MV-4-11 (cell line): ENCODE data around the gene SP7.
"Not testable (repeated sequence)": the region's sequence is repeated elsewhere in the genome, so short reads cannot be mapped to it uniquely, and the experiment has no call there.

Source experiments
- DNase-seq: peaks from one replicate; lab custom pipeline; 2025; lab: John Stamatoyannopoulos, UW

SP7 gene

DNA sequence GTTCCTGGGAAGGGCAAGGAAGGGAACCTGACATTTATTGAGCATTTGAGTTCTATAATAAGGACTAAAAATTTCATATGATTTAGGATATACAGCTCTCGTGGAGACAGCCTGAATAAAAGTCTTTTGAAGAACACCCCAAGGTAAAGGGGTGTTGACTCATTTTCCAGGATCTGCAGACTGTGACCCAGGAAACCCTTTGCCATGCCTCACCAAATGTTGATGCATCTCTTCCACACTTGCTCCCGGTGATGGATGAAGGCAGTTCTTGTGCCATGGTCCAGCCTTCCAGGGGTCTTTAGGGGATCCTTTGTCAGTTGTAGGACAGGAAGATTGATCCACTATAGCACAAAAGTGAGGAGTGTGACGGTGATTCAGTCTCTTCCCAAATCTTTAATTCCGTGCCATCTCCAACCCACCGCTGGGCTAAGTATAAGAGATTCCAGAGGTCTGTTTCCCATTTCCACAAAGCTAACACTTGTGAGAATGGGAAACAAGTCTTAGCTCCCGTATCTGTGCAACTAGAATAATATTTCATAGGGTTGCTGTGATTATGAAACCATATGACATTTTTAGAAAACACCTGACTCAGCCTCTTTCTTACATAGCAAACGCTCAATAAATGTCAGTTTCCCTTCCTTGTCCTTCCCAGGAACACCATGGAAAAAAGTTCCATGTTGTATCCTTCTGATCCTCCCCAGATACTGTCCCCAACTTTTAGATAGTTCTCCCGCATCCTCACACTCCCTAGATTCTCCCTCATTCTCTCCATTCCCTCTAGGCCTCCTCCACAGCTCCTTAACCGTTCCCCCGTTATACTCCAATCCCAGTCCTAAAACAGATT is 15.6 kb downstream of the SP7 start:
- DNase-seq, result no peak

DNA sequence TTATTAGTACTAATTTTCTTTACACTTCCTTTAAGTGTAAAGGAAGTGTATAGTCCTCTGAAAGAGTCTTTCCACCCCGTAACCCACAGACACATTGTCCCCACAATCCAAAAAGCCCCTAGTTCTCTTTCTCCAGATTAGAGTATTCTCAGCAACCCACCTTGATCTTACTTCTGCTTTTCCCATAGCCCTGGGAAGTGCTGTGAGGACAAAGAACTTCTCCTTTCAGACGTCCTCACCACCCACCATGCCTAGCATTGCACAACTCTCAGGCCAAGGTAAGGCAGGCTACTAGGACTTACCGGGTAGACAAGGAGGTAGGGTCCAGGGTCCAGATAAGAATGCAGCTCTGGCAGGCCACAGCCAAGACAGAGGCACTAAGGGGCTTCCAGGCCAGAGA is 22.2 kb downstream of the SP7 start:
- DNase-seq, result peak; percentile 33

DNA sequence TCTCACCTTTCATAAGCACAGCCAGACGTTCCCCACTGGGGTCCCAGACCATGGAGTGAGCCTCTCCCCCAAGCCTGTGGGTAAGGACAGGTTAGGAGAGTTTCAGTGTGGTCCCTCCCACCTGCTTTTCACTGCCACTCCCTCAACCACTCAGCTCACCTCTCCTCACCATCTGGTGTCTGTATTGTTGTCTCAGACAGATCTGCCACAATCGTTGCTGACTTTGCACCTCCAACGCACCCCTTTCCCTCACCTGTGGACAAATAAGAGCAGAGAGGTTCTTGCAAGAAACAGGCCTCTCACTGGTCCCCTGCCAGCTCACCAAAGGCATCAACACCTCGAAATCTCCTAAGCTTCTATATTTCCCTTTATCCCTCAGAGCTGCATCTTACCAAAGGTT is 27.9 kb downstream of the SP7 start:
- DNase-seq, result no peak

- DNase-seq, result no peak
These were observed 29.3 kb downstream of the SP7 start for GRCh38 chr12:53306826-53307225.

DNA sequence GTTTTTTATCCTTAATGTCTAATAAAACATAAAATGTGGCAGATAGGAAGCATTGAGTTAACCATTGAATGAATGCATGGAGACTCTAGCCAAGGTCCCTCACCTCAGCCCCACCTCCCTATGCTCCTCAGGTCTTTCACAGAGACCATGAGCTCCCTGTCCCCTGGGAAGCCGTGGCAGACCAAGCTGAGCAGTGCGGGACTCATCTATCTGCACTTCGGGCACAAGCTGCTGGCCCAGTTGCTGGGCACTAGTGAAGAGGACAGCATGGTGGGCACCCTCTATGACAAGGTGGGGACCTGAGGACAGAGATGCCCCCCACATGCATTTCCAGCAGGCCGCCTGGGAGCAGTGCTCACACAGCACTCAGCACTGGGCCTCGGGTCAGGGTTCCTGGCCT is 33.3 kb downstream of the SP7 start:
- DNase-seq, result no peak

GRCh38 chr12:53300187-53300586 is 36.0 kb downstream of the SP7 start:
- no peak for DNase-seq

DNA sequence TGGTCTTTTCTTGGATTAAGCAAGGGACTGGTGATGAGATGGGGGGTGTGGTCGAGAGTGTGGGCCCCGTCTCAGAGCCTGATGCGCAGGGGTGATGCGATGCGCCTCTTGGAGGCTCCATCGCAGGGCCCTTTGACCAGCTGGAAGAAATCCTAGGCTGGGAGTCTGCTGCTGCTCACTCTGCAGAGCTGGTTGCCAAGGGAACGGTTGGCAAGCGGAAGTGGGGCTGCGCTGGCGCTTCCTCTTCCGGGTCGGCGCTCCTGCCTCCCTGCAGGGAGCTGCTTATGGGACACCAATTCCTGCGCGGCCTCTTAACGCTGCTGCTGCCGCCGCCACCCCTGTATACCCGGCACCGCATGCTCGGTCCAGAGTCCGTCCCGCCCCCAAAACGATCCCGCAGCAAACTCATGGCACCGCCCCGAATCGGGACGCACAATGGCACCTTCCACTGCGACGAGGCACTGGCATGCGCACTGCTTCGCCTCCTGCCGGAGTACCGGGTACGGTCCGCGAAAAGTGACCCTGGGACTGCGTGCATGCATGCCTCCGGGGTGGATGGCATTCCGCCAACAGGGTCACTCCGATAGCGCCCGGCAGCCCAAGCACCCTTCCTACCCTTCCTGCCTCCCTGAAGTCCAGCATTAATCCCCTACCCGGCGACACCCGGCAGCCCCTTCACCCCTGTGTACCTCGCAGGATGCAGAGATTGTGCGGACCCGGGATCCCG is 36.5 kb downstream of the SP7 start, which contains the start of gene MYG1:
Gene MYG1, plus strand, starts transcription at position 242 of the 727 bp plus-strand sequence. Its CDS starts 43 bp downstream, at position 285.
- DNase-seq, result peak; percentile 91

DNA sequence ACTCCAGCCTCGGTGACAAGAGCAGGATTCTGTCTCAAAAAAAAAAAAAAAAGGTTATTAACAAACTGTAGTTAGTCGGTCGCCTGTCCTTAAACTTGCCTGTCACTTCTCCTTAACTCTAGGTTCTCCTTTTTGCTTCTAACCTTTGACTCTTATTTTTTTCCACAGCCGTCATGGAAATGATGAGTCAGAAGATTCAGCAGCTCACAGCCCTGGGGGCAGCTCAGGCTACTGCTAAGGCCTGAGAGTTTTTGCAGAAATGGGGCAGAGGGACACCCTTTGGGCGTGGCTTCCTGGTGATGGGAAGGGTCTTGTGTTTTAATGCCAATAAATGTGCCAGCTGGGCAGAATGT is 37.1 kb downstream of the SP7 start:
- peak; percentile 96 for DNase-seq

- DNase-seq, result peak; percentile 72
These were observed 38.0 kb downstream of the SP7 start for GRCh38 chr12:53298164-53298563.

DNA sequence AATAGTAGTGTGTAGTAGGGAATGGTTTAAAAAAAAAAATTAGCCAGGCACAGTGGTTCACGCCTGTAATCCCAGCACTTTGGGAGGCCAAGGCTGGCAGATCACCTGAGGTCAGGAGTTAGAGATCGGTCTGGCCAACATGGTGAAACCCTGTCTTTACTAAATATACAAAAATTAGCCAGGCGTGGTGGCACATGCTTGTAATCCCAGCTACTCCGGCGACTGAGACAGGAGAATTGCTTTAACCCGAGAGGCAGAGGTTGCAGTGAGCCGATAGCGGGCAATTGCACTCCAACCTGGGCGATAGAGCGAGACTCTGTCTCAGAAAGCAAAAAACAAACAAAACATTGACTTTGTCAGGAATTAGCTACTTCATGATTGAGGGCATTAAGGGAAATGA is 39.0 kb downstream of the SP7 start:
- DNase-seq, result not testable (repeated sequence)

- DNase-seq, result no peak
These were observed 40.3 kb downstream of the SP7 start for GRCh38 chr12:53295891-53296219.

GRCh38 chr12:53295070-53295890 is 40.9 kb downstream of the SP7 start, which contains the start of gene PFDN5:
PFDN5 (plus strand) TSS chr12:53295542; CDS start chr12:53295568, 26 bp downstream.
- DNase-seq, result peak; percentile 86

- DNase-seq, result no peak
These were observed 43.7 kb downstream of the SP7 start for GRCh38 chr12:53292426-53292825.

DNA sequence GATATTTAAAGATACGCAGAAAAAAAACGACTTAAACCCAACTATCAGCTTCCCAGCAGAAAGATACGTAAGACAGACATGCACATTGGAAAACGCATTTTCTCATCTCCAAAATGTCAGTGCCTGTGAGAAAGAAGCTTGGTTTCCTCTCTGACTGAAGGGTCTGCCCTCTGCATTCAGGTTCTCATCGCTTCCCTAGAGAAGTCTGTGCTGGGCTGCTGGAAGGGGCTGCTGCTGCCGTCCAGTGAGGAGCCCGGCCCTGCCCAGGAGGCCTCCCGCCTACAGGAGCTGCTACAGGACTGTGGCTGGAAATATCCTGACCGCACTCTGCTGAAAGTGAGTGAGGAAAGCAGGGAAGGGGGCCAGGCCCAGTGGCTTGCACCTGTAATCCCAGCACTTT is 45.5 kb downstream of the SP7 start:
- DNase-seq, result no peak

DNA sequence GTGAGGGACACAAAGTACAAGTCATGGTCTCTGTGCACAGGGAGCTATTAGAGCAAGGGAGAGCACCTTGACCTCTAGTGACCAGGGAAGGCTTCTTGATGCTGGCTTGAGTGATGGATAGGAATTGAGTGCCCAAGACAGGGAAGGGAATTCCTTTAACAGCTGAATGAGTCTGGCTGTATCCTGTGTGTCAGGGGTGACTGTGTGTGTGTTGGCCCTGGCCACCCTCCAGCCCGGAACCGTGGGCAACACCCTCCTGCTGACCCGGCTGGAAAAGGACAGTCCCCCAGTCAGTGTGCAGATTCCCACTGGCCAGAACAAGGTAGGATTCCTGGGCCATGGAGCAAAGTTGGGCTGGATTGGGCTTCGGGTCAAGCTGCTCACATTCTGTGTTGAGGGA is 46.3 kb downstream of the SP7 start:
- DNase-seq, result no peak

GRCh38 chr12:53288322-53288721 is 47.8 kb downstream of the SP7 start:
- no peak for DNase-seq

- peak; percentile 47 for DNase-seq
These were observed 48.4 kb downstream of the SP7 start for GRCh38 chr12:53287741-53288216.

DNA sequence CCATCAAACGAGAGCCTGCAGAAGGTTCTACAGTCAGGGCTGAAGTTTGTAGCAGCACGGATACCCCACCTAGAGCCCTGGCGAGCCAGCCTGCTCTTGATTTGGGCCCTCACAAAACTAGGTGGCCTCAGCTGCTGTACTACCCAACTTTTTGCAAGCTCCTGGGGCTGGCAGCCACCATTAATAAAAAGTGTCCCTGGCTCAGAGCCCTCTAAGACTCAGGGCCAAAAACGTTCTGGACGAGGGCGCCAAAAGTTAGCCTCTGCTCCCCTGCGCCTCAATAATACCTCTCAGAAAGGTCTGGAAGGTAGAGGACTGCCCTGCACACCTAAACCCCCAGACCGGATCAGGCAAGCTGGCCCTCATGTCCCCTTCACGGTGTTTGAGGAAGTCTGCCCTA is 49.7 kb downstream of the SP7 start:
- DNase-seq, result no peak

- DNase-seq, result no peak
These were observed 56.2 kb downstream of the SP7 start for GRCh38 chr12:53279888-53280498.

DNA sequence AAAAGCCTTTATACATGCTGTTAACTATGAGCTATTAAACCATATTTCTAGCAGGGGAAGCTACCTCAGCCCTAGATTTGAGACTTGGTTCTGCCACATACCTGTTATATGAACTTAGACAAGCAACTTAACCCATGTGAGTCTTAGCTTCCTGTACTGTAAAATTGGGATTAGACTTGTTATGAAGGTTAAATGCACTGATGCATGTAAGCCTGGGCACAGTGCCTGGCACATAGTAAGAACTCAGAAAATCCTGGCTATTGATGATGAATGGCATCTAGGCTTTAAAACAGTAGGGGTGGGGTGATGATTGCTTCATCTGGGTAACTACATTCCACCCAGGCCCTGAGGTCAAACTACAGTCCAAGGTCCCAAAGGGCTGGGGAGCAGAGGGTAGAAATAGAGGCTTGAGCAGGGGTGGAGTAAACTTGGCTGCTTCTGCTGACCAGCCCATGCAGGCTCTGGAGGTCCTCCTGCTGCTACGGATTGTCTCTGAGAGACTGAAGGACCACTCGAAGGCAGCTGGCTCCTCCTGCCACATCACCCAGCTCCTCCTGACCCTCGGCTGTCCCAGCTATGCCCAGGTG is 56.8 kb downstream of the SP7 start:
- no peak for DNase-seq

- no peak for DNase-seq
These were observed 58.2 kb downstream of the SP7 start for GRCh38 chr12:53277981-53278380.
